ENCODE data around the gene PEDS1. TPM values are rescaled to one million over a fixed set of nuclear protein-coding genes. Genes with fewer than 3 reads are reported as not detected.
A peak's percentile ranks its signal among the peaks of the same experiment; 100 is the strongest.
"Not testable (repeated sequence)": the region's sequence is repeated elsewhere in the genome, so short reads cannot be mapped to it uniquely, and the experiment has no call there.

PEDS1 gene
- total RNA-seq, 1 donor from 2014 or later, result 30.3 TPM

GRCh38 chr20:50108556-50109235 lies 44.8 kb downstream of the PEDS1 start:
- no peak overlapping the region for H3K4me3 Mint-ChIP-seq
- H3K27ac Mint-ChIP-seq, result no peak overlapping the region
- TF ChIP-seq, protein P1, sequence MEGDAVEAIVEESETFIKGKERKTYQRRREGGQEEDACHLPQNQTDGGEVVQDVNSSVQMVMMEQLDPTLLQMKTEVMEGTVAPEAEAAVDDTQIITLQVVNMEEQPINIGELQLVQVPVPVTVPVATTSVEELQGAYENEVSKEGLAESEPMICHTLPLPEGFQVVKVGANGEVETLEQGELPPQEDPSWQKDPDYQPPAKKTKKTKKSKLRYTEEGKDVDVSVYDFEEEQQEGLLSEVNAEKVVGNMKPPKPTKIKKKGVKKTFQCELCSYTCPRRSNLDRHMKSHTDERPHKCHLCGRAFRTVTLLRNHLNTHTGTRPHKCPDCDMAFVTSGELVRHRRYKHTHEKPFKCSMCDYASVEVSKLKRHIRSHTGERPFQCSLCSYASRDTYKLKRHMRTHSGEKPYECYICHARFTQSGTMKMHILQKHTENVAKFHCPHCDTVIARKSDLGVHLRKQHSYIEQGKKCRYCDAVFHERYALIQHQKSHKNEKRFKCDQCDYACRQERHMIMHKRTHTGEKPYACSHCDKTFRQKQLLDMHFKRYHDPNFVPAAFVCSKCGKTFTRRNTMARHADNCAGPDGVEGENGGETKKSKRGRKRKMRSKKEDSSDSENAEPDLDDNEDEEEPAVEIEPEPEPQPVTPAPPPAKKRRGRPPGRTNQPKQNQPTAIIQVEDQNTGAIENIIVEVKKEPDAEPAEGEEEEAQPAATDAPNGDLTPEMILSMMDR (IDR thresholded peaks at IDR 0.05; ENCODE audit: unreplicated experiment), result no peak
- H3K9me3 Mint-ChIP-seq, result no peaks in the 10 kb centered on the region
- H3K36me3 Mint-ChIP-seq, result peaks cover under 1% of the 10 kb centered on the region
- no peak for DNase-seq (ENCODE audit: low spot score in 2 of 2, unreplicated experiment in 2 of 2)
- H3K27me3 Mint-ChIP-seq (ENCODE audit: low read depth), result no peaks in the 10 kb centered on the region
- peaks cover 52% of the 10 kb centered on the region for H3K4me1 Mint-ChIP-seq

DNA sequence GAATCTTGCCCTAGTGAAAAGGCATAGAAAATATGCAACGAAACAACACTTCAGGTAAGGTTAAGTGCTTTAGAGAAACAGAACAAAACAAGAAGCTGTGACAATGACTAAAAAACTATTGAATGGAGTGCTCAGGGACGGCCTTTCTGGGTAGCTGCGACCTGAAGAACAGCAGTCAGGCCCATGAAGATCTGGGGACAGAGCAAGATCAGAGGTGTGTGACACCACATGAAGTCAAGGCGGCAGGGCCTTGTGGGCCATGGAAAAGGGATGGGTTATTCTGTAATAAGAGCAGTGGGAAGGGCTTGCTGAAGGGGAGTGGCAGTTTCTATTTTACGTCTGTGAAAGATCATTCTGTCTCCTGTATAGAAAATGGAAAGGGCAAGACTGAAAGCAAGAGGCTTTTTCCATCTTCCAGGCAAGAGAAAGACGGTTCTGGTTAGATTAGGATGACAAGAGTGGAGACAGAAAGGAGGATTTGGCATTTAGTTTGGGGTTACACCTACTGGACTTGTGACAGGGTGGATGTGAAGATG lies 45.7 kb downstream of the PEDS1 start:
- peaks cover 46% of the 10 kb centered on the region for H3K4me1 Mint-ChIP-seq
- H3K4me3 Mint-ChIP-seq, result no peak overlapping the region
- peaks cover 2% of the 10 kb centered on the region for H3K36me3 Mint-ChIP-seq
- no peaks in the 10 kb centered on the region for H3K9me3 Mint-ChIP-seq
- TF ChIP-seq, protein P1 (IDR thresholded peaks at IDR 0.05; ENCODE audit: unreplicated experiment), result no peak
- H3K27me3 Mint-ChIP-seq (ENCODE audit: low read depth), result no peaks in the 10 kb centered on the region
- H3K27ac Mint-ChIP-seq, result peak overlapping the region; percentile 17
- DNase-seq (ENCODE audit: low spot score in 2 of 2, unreplicated experiment in 2 of 2), result no peak

DNA sequence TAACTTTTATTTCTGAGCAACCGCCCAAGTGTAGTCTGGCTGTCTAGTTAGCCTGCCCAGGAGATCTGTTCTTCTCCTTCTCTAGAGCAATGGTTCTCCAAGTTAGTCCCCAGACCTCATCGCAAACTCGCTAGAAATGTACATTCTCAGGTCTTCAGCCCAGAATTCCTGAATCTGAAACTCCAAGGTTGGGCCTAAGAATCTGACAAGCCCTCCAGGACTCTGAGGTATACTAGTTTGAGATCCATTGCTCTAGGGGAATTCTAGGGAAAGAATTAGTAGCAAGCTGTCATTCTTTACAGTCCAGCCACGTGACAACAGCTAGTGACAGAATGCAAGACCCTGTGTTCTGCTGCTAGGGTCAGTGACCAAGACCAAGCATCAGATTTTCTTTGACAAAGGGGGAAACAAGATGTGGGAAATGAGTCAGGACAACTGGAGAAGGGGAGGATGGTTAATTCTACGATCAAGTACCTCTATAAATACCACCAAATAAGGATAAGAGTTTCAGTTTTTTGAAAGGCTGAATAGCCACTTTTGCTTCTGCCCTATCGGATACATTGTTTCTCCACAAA lies 46.4 kb downstream of the PEDS1 start:
- TF ChIP-seq, protein P1 (IDR thresholded peaks at IDR 0.05; ENCODE audit: unreplicated experiment), result no peak
- no peak for DNase-seq (ENCODE audit: low spot score in 2 of 2, unreplicated experiment in 2 of 2)
- no peak overlapping the region for H3K4me3 Mint-ChIP-seq
- no peaks in the 10 kb centered on the region for H3K27me3 Mint-ChIP-seq (ENCODE audit: low read depth)
- H3K4me1 Mint-ChIP-seq, result peaks cover 42% of the 10 kb centered on the region
- H3K36me3 Mint-ChIP-seq, result peaks cover 2% of the 10 kb centered on the region
- H3K27ac Mint-ChIP-seq, result no peak overlapping the region
- H3K9me3 Mint-ChIP-seq, result no peaks in the 10 kb centered on the region

GRCh38 chr20:50106669-50107068 lies 46.9 kb downstream of the PEDS1 start:
- not testable (repeated sequence) for H3K36me3 Mint-ChIP-seq; H3K4me3 Mint-ChIP-seq; H3K27me3 Mint-ChIP-seq (ENCODE audit: low read depth); H3K9me3 Mint-ChIP-seq; H3K27ac Mint-ChIP-seq; DNase-seq (ENCODE audit: low spot score in 2 of 2, unreplicated experiment in 2 of 2)
- peaks cover 37% of the 10 kb centered on the region for H3K4me1 Mint-ChIP-seq

Other genes with a start within 250 kb of the PEDS1 start
- 8.0 to 8.8 TPM (median 8.1 TPM) in 3 replicates for gene SPATA2, start 238.2 kb downstream of the PEDS1 start, total RNA-seq
- gene RNF114, start 217.3 kb downstream of the PEDS1 start, total RNA-seq, result 54.2 to 57.1 TPM (median 54.5 TPM) in 3 replicates
- gene SNAI1, start 170.7 kb downstream of the PEDS1 start, total RNA-seq, result 8.5 to 9.7 TPM (median 8.9 TPM) in 3 replicates
- gene UBE2V1, start 40.6 kb downstream of the PEDS1 start, total RNA-seq, result 134 to 139 TPM (median 138 TPM) in 3 replicates
- gene CEBPB, start 37.1 kb upstream of the PEDS1 start, total RNA-seq, result 23.1 to 26.0 TPM (median 25.6 TPM) in 3 replicates

All from mesothelial cell of epicardium (in vitro differentiated cells).